Measurements from ENCODE around the gene ITGA8.

The ITGA8 gene

GRCh38 chr10:15571575-15571974 is 148.1 kb downstream of the ITGA8 start:
- no peaks in the 10 kb centered on the region for H3K36me3 ChIP-seq
- no peaks in the 10 kb centered on the region for H3K4me1 ChIP-seq (ENCODE audit: control insufficient read depth in 1 of 2, insufficient read depth in 1 of 2, low read depth in 1 of 2, low read length in 1 of 2)
- no peak for TF ChIP-seq CTCF (IDR thresholded peaks at IDR 0.05)
- H3K4me3 ChIP-seq (ENCODE audit: low read depth in 1 of 2, low read length in 1 of 2), result no peak overlapping the region
- H3K9me3 ChIP-seq, result no peaks in the 10 kb centered on the region
- no peak overlapping the region for H3K27ac ChIP-seq
- no peaks in the 10 kb centered on the region for H3K27me3 ChIP-seq

- Histone ChIP-seq H3K4me1 (ENCODE audit: control insufficient read depth in 1 of 2, insufficient read depth in 1 of 2, low read depth in 1 of 2, low read length in 1 of 2) (no peaks in the 10 kb centered on the region), H3K4me3 (ENCODE audit: low read depth in 1 of 2, low read length in 1 of 2) (no peak overlapping the region), H3K9me3 (no peaks in the 10 kb centered on the region), H3K27me3 (no peaks in the 10 kb centered on the region), H3K27ac (no peak overlapping the region), H3K36me3 (no peaks in the 10 kb centered on the region)
- TF ChIP-seq CTCF (IDR thresholded peaks at IDR 0.05), result no peak
These were observed 148.9 kb downstream of the ITGA8 start for GRCh38 chr10:15570738-15571339.

GRCh38 chr10:15567952-15568351 is 151.8 kb downstream of the ITGA8 start:
- Histone ChIP-seq H3K4me3 (ENCODE audit: low read depth in 1 of 2, low read length in 1 of 2) (no peak overlapping the region), H3K27me3 (no peaks in the 10 kb centered on the region), H3K27ac (no peak overlapping the region), H3K9me3 (no peaks in the 10 kb centered on the region), H3K36me3 (no peaks in the 10 kb centered on the region), H3K4me1 (ENCODE audit: control insufficient read depth in 1 of 2, insufficient read depth in 1 of 2, low read depth in 1 of 2, low read length in 1 of 2) (no peaks in the 10 kb centered on the region)
- no peak for TF ChIP-seq CTCF (IDR thresholded peaks at IDR 0.05)

GRCh38 chr10:15563246-15563645 is 156.5 kb downstream of the ITGA8 start:
- H3K27ac ChIP-seq, result no peak overlapping the region
- H3K4me1 ChIP-seq (ENCODE audit: control insufficient read depth in 1 of 2, insufficient read depth in 1 of 2, low read depth in 1 of 2, low read length in 1 of 2), result no peaks in the 10 kb centered on the region
- H3K4me3 ChIP-seq (ENCODE audit: low read depth in 1 of 2, low read length in 1 of 2), result no peak overlapping the region
- no peak for TF ChIP-seq CTCF (IDR thresholded peaks at IDR 0.05)
- no peaks in the 10 kb centered on the region for H3K36me3 ChIP-seq
- H3K27me3 ChIP-seq, result no peaks in the 10 kb centered on the region
- H3K9me3 ChIP-seq, result no peaks in the 10 kb centered on the region

GRCh38 chr10:15562578-15562977 is 157.1 kb downstream of the ITGA8 start:
- Histone ChIP-seq H3K36me3 (no peaks in the 10 kb centered on the region), H3K27ac (no peak overlapping the region), H3K27me3 (peaks cover 5% of the 10 kb centered on the region), H3K4me3 (ENCODE audit: low read depth in 1 of 2, low read length in 1 of 2) (no peak overlapping the region), H3K4me1 (ENCODE audit: control insufficient read depth in 1 of 2, insufficient read depth in 1 of 2, low read depth in 1 of 2, low read length in 1 of 2) (no peaks in the 10 kb centered on the region), H3K9me3 (no peaks in the 10 kb centered on the region)
- no peak for TF ChIP-seq CTCF (IDR thresholded peaks at IDR 0.05)

GRCh38 chr10:15562116-15562515 is 157.6 kb downstream of the ITGA8 start:
- Histone ChIP-seq H3K4me1 (ENCODE audit: control insufficient read depth in 1 of 2, insufficient read depth in 1 of 2, low read depth in 1 of 2, low read length in 1 of 2) (no peaks in the 10 kb centered on the region), H3K27me3 (peaks cover 5% of the 10 kb centered on the region), H3K9me3 (no peaks in the 10 kb centered on the region), H3K4me3 (ENCODE audit: low read depth in 1 of 2, low read length in 1 of 2) (no peak overlapping the region), H3K36me3 (no peaks in the 10 kb centered on the region), H3K27ac (no peak overlapping the region)
- no peak for TF ChIP-seq CTCF (IDR thresholded peaks at IDR 0.05)

Data from neutrophil (primary cell).